Activated T-cell treated with anti-CD3 and anti-CD28 coated beads, Interleukin-2, amount 50 U/mL, for 72 hours (primary cell): ENCODE data around the gene GPRC5C. TPM values are rescaled to one million over a fixed set of nuclear protein-coding genes. Genes with fewer than 3 reads are reported as not detected.
"Not testable (repeated sequence)": the region's sequence is repeated elsewhere in the genome, so short reads cannot be mapped to it uniquely, and the experiment has no call there.

Experiments used
- ATAC-seq, 2 donors: fragments of 150-1000 bp; cut with Tn5 transposase; replicated peaks in 1 of 2; 2 replicates each; pipeline ENCODE4 v1.10.0; 2021; ENCODE audit warnings: moderate library complexity in 2 of 2, mild to moderate bottlenecking in 1 of 2
- DNase-seq, 2 donors: peaks; one replicate each; pipeline ENCODE4 v3.0.0; 2021 to 2022; ENCODE audit warnings: mixed read lengths in 1 of 2
- H3K27ac Mint-ChIP-seq: one replicate; pipeline ENCODE4 v1.8.0; 2022; ENCODE audit warnings: mild to moderate bottlenecking, moderate library complexity, mixed read lengths
- H3K27me3 Mint-ChIP-seq: one replicate; pipeline ENCODE4 v1.8.0; 2022; ENCODE audit warnings: low read depth, mixed read lengths
- H3K36me3 Mint-ChIP-seq, 2 donors: one replicate each; pipeline ENCODE4 v1.8.0; 2022; ENCODE audit warnings: mixed read lengths in 2 of 2, mild to moderate bottlenecking in 1 of 2; ENCODE audit not compliant: insufficient read depth in 2 of 2
- H3K4me1 Mint-ChIP-seq: one replicate; pipeline ENCODE4 v1.8.0; 2022; ENCODE audit warnings: low read depth, mixed read lengths
- H3K4me3 Mint-ChIP-seq, 2 donors: one replicate each; pipeline ENCODE4 v1.8.0; 2022; ENCODE audit warnings: mild to moderate bottlenecking in 2 of 2, mixed read lengths in 2 of 2, moderate library complexity in 2 of 2
- H3K9me3 Mint-ChIP-seq, 2 donors: one replicate each; pipeline ENCODE4 v1.8.0; 2022; ENCODE audit warnings: mixed read lengths in 2 of 2
- total RNA-seq, 2 donors: library from RNA; stranded (reverse); gene quantifications; one replicate each; pipeline ENCODE4 v1.2.3, GENCODE V29; 2022

The GPRC5C gene
- total RNA-seq, 2 donors from 2014 or later: 1.3 to 2.3 TPM

DNA sequence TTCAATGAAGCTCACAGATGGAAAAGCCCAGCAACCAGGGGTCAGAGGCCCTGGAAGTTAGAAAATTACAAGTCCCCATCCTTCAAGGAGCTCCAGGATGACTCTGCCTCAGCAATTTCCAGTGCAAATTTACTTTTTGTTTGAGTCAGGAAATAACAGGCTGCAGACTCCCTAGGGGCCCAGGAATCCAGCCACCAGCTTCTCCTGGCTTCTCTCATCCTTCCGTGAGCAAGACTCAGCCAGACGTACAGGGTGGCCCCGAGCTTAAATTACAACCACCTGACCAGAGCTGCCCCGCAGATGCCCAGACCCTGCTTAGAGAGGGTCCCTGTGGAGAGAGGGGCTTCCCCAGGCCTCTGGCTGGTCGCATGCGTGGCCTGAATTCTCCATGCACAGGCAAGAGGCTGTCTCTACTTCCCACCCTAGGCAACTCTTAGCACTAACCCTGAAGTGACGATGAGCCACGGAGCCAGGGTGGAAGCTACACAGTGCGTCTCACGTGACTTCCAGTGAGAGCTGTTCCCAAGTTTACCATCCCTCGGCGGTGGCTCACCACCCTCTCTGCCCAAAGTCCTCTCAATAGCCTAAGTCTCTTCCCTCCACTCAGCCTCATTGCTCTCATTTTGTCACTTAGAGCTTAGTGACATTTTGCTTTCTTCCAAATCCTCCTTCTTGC is 37.5 kb upstream of the GPRC5C start:
- Mint-ChIP-seq H3K9me3 (no peaks in the 10 kb centered on the region), H3K27ac (no peak overlapping the region), H3K4me3 (no peak overlapping the region), H3K27me3 (peaks cover 6% of the 10 kb centered on the region), H3K4me1 (no peaks in the 10 kb centered on the region), H3K36me3 (no peaks in the 10 kb centered on the region)
- DNase-seq (no peak), ATAC-seq (no peak)

DNA sequence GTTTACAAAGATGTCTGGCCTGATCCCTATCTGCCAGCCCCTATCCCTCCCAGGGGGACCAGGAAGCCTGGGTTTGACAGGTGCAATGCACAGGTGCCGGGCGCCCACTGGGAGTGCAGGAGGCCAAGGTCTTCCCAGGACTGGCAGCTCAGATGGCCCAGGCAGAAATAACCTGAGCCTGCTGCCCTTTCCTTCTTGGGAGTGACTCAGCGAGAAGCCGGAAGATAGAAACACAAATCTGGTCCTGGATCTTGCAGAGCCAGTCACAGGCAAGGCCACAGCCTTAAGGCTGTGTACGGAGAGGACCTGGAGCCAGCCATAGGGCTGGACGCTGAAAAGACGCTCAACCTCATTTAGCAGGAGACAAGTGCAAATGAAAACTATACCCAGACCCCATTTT is 36.9 kb upstream of the GPRC5C start:
- Mint-ChIP-seq H3K9me3 (no peaks in the 10 kb centered on the region), H3K36me3 (no peaks in the 10 kb centered on the region), H3K27me3 (peaks cover 5% of the 10 kb centered on the region), H3K27ac (no peak overlapping the region), H3K4me1 (no peaks in the 10 kb centered on the region), H3K4me3 (no peak overlapping the region)
- no peak for DNase-seq
- ATAC-seq: no peak

DNA sequence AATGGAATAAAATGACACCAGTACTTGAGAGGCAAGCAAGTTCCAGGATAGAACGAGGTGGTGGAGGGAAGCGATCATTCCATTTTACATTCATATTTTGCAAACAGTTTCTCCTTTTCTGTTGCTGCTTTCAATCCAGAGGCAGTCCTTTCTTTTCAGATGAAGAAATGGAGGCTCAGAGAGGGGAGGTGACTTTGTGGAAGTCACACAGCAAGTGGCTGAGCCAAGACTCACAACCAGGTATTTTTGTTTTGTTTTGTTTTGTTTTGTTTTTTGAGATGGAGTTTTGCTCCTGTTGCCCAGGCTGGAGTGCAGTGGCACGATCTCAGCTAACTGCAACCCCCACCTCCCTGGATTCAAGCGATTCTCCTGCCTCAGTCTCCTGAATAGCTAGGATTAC is 35.3 kb upstream of the GPRC5C start:
- Mint-ChIP-seq H3K9me3 (no peaks in the 10 kb centered on the region), H3K4me1 (no peaks in the 10 kb centered on the region), H3K36me3 (no peaks in the 10 kb centered on the region), H3K4me3 (no peak overlapping the region), H3K27ac (no peak overlapping the region), H3K27me3 (no peaks in the 10 kb centered on the region)
- DNase-seq (no peak), ATAC-seq (no peak)

DNA sequence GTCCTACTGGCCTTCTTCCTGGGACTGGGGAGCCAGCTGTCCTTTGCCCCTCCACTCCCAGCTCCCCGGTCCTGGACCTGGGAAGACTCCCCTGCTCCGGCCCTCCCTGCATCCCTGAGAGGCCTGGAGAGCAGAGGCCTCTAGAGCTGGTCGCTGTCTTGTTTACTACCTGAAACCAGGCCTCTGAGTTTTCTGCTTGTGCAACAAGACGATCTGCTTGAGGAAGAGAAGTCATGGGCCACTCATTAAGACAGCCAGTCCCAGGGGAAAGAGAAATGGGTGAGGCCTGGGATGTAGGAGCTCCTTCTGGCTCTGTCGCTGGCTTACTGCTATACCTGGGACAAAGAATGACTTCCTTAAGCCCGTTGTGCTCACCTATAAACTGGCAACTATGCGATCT is 29.8 kb upstream of the GPRC5C start:
- Mint-ChIP-seq H3K9me3 (no peaks in the 10 kb centered on the region), H3K4me1 (no peaks in the 10 kb centered on the region), H3K36me3 (no peaks in the 10 kb centered on the region), H3K27ac (no peak overlapping the region), H3K4me3 (no peak overlapping the region), H3K27me3 (no peaks in the 10 kb centered on the region)
- ATAC-seq (no peak), DNase-seq (no peak)

DNA sequence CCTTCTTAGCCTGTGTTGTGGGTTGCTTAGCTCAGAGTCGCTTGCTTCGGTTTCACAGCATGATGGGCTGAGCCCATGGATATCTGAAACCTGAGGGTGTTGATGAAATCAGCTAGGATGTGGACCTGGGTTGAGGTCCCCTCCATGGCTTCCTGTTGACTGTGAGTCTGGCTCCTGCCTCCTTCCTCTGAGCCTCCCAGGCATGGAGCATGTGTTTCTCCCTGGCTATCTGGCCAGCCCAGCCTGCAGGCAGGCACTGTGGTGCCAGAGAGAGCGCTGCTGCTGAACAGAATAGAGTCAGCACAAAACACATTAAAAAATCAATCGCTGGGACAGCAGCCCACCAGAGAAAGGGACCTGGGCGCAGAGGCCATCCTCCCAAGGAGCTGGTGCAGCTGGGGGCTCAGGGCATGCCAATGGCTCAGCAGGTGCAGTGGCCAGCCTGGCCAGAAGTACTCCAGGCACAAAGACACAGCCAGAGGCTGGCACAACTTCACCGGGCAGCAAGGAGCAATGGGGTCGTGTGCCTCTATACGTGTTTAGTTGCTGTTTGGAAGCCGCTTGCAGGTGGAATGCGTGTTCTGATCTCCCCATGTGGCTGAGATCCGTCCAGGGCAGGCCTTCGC is 28.3 kb upstream of the GPRC5C start:
- Mint-ChIP-seq H3K4me1 (no peaks in the 10 kb centered on the region), H3K9me3 (no peaks in the 10 kb centered on the region), H3K27me3 (no peaks in the 10 kb centered on the region), H3K36me3 (no peaks in the 10 kb centered on the region), H3K4me3 (no peak overlapping the region), H3K27ac (no peak overlapping the region)
- ATAC-seq (no peak), DNase-seq (no peak)

DNA sequence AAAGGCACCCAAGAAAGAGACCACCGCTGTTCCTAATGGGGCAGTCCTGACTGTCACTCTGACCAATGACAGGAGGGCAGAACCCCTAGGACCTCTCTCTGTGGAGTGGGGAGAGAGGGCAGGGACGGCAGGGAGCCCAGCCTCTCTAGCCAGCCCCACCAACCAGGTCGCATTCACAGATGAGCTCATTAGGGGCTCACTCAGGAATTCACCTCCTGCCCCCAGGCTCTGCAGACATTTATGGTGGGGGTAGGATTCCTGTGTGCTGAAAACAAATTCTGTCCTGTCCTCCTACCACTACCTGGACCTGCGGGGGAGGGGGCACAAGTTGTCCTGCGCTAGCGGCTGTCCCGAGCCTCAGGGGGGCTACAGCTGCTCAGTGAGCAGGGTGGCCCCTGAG is 27.7 kb upstream of the GPRC5C start:
- no peaks in the 10 kb centered on the region for H3K36me3 Mint-ChIP-seq
- no peak overlapping the region for H3K4me3 Mint-ChIP-seq
- H3K9me3 Mint-ChIP-seq: no peaks in the 10 kb centered on the region
- H3K27ac Mint-ChIP-seq: no peak overlapping the region
- DNase-seq (no peak), ATAC-seq (no peak)
- no peaks in the 10 kb centered on the region for H3K4me1 Mint-ChIP-seq
- H3K27me3 Mint-ChIP-seq: no peaks in the 10 kb centered on the region

DNA sequence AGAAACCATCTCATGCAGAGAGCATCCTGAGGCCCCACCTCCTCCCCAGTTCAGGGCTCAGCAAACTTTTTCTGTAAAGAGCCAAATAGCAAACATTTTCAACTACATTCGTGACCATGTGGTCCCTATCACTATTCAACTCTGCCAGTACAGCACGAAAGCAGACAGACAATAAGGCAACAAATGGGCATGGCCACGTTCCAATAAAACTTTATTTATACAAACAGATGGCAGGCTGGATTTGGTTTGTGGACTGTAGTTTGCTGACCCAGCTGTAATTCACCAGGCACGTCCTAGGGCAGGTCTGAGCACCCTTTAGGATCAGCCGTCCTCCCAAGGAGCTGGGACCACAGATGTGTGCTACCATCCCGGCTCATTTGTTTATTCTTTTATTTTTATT is 27.1 kb upstream of the GPRC5C start:
- DNase-seq (no peak), ATAC-seq (no peak)
- H3K27ac Mint-ChIP-seq: no peak overlapping the region
- H3K27me3 Mint-ChIP-seq: no peaks in the 10 kb centered on the region
- no peak overlapping the region for H3K4me3 Mint-ChIP-seq
- no peaks in the 10 kb centered on the region for H3K9me3 Mint-ChIP-seq
- no peaks in the 10 kb centered on the region for H3K4me1 Mint-ChIP-seq
- no peaks in the 10 kb centered on the region for H3K36me3 Mint-ChIP-seq

DNA sequence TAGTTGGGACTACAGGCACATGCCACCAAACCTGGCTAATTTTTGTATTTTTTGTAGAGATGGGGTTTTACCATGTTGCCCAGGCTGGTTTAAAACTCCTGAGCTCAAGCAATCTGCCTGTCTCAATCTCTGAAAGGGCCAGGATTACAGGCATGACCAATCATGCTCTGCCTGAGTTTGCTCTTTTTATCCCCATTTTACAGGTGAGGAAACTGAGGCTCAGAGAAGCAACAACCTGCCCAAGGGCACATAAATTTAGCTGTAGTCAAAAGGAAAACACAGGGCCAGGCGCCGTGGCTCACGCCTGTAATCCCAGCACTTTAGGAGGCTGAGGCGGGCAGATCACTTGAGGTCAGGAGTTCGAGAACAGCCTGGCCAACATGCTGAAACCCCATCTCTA is 26.6 kb upstream of the GPRC5C start:
- not testable (repeated sequence) for ATAC-seq, H3K4me3 Mint-ChIP-seq, H3K9me3 Mint-ChIP-seq, H3K4me1 Mint-ChIP-seq, H3K27ac Mint-ChIP-seq, H3K36me3 Mint-ChIP-seq, DNase-seq, H3K27me3 Mint-ChIP-seq

DNA sequence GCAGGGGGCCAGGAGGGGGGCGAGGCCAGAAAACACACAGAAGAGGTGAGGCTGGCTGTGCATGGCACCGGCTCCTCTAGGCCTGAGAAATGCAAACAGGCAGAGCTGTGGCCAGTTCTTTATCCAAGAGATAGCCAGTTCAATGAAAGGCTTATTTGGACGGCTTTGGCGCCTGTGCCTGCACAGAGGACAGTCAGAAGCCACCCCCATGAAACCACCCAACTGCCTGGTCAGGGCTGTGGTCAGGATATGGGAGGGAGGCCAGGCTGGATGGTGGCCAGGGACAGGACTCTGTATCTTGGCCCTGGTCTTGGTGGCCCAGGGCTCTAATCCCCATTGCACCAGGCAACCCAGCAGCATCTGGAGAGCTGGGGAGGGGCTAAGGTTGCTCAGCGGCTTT is 24.5 kb upstream of the GPRC5C start:
- Mint-ChIP-seq H3K9me3 (no peaks in the 10 kb centered on the region), H3K4me3 (no peak overlapping the region), H3K27me3 (no peaks in the 10 kb centered on the region), H3K27ac (no peak overlapping the region), H3K36me3 (no peaks in the 10 kb centered on the region), H3K4me1 (no peaks in the 10 kb centered on the region)
- ATAC-seq (no peak), DNase-seq (no peak)

DNA sequence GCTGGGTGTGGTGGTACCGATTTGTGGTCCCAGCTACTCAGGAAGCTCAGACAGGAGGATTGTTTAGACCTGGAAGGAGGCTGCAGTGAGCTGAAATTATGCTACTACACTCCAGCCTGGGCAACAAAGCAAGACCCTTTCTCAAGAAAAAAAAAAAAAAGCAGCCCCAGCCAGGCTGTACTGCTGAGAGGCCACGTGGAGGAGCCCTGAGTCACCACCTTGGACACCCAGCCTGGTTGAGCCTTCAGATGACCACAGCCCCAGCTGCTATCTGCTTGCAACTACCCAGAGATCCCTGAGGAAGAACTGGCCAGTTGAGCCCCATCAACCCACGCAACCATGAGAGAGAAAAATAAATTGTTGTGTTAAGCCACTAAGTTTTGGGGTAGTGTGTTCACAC is 23.6 kb upstream of the GPRC5C start:
- no peak for DNase-seq
- ATAC-seq: no peak
- Mint-ChIP-seq H3K4me3 (no peak overlapping the region), H3K36me3 (no peaks in the 10 kb centered on the region), H3K4me1 (no peaks in the 10 kb centered on the region), H3K9me3 (no peaks in the 10 kb centered on the region), H3K27ac (no peak overlapping the region), H3K27me3 (no peaks in the 10 kb centered on the region)

DNA sequence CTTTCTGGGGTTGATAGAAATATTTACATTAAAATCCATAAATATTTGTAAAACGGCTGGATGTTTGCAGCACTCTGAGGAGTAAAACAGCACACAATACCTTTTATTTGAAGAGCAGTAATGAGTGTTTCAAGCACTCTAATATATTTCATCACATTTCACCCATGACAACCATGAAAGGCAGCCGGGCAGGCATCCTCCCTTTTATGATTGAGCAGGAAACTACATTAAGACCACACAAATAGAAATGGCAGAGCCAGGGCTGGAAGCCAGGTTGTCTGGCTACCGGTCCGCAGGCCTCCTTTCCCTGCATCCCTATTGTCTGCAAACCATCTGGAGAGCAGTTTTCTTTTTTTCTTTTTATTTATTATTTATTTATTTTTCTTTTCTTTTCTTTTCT is 23.1 kb upstream of the GPRC5C start:
- no peak for ATAC-seq
- no peaks in the 10 kb centered on the region for H3K4me1 Mint-ChIP-seq
- no peak for DNase-seq
- no peak overlapping the region for H3K27ac Mint-ChIP-seq
- H3K9me3 Mint-ChIP-seq: no peaks in the 10 kb centered on the region
- no peaks in the 10 kb centered on the region for H3K36me3 Mint-ChIP-seq
- no peaks in the 10 kb centered on the region for H3K27me3 Mint-ChIP-seq
- no peak overlapping the region for H3K4me3 Mint-ChIP-seq

DNA sequence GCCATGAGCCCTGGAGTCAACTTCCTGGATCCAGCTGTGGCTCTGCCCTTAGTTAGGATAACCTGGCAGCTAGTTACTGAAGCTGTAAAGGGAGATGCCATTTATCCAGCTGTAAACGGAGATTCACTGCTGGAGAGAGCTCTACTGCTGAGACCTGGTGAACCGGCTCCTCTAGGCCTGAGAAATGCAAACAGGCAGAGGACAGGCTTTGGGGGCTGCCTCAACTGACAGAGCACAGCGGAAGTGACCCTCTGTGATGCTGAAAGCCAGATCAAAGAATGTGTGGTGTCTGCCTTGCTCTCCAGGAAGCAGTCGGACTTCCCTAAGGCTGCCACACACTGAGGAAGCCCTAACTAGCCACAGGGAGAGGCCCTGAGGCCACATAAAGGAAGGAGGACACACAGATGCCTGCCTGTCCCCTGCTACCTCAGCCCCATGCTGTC is 21.9 kb upstream of the GPRC5C start:
- ATAC-seq (no peak), DNase-seq (no peak)
- no peaks in the 10 kb centered on the region for H3K9me3 Mint-ChIP-seq
- no peaks in the 10 kb centered on the region for H3K36me3 Mint-ChIP-seq
- no peak overlapping the region for H3K4me3 Mint-ChIP-seq
- no peaks in the 10 kb centered on the region for H3K4me1 Mint-ChIP-seq
- H3K27ac Mint-ChIP-seq: no peak overlapping the region
- H3K27me3 Mint-ChIP-seq: no peaks in the 10 kb centered on the region

DNA sequence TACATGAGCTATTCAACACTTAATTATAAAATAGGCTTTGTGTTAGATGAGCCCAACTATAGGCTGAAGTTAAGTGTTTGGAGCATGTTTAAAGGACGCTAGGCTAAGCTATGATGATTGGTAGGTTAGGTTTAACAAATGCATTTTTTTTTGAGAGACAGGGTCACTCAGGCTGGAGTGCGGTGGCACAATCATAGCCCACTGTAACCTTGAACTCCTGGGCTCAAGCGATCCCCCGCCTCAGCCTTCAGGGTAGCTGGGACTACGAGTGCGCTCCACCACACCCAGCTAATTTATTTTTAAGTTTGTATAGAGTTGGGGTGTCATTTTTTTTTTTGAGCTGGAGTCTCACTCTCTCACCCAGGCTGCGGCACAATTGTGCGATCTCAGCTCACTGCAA is 19.3 kb upstream of the GPRC5C start:
- no peak overlapping the region for H3K27ac Mint-ChIP-seq
- no peaks in the 10 kb centered on the region for H3K36me3 Mint-ChIP-seq
- no peak for DNase-seq
- H3K9me3 Mint-ChIP-seq: no peaks in the 10 kb centered on the region
- no peak for ATAC-seq
- peaks cover 7% of the 10 kb centered on the region for H3K4me1 Mint-ChIP-seq
- no peak overlapping the region for H3K4me3 Mint-ChIP-seq
- peaks cover 5% of the 10 kb centered on the region for H3K27me3 Mint-ChIP-seq

DNA sequence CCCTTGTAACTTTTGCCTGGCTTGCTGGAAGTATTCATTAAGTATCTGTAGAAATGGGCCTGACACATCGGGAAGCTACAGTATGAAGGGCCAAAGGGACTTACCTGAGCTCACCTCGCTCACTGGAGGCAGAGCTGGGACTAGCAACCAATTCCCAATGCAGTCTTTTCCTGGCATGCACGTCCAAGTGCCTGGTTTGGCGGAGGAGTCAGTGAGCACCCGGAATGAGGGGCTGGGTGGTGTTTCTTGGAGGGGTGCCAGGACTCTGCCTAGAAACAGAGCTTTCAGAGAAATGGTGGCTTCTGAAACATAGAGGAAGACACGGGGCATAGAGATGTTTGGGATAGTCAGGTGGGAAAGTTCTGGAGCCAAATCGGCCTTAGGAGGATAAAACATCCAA is 18.4 kb upstream of the GPRC5C start:
- Mint-ChIP-seq H3K4me1 (peaks cover 8% of the 10 kb centered on the region), H3K27ac (no peak overlapping the region), H3K4me3 (no peak overlapping the region), H3K36me3 (no peaks in the 10 kb centered on the region), H3K9me3 (no peaks in the 10 kb centered on the region), H3K27me3 (peaks cover 7% of the 10 kb centered on the region)
- DNase-seq: no peak
- no peak for ATAC-seq
